Measurements from ENCODE around the gene TLR8. TPM values are rescaled to one million over a fixed set of nuclear protein-coding genes. Genes with fewer than 3 reads are reported as not detected.

The TLR8 gene
- total and polyA plus RNA-seq, 2 experiments from 2014 or later, result not detected

DNA sequence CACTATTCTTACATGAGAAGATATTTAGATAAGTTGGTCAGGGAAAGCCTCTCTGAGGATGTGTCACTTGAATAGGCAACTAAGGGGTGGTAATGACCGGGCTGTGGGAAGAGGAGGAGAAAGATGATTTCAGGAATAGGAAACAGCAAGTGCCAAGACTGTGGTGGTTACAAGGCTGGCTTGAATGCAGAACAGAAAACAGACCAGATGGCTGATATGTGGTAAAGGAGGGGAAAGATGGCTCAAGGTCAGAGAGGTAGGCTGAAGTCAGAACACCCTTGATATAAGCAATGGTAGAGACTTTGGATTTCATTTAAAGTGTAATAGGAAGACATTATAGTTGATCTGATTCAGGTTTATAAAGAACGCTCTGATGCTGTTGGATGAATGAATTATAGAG is 24.5 kb upstream of the TLR8 start:
- Mint-ChIP-seq H3K4me1 (no peaks in the 10 kb centered on the region), H3K4me3 (no peak overlapping the region), H3K27ac (no peak overlapping the region), H3K27me3 (ENCODE audit: insufficient read depth, low read depth, poor library complexity) (no peaks in the 10 kb centered on the region), H3K9me3 (no peaks in the 10 kb centered on the region), H3K36me3 (ENCODE audit: low read depth) (no peaks in the 10 kb centered on the region)
- H3K4me1 ChIP-seq (ENCODE audit: insufficient read depth), result no peaks in the 10 kb centered on the region
- H3K4me3 ChIP-seq, result no peak overlapping the region
- DNase-seq (ENCODE audit: low spot score) (no peak), ATAC-seq (no peak)
- no peak overlapping the region for H2AFZ ChIP-seq
- no peaks in the 10 kb centered on the region for H3K27me3 ChIP-seq (ENCODE audit: insufficient read depth)
- H3K36me3 ChIP-seq (ENCODE audit: insufficient read depth), result no peaks in the 10 kb centered on the region
- TF ChIP-seq, protein P1, sequence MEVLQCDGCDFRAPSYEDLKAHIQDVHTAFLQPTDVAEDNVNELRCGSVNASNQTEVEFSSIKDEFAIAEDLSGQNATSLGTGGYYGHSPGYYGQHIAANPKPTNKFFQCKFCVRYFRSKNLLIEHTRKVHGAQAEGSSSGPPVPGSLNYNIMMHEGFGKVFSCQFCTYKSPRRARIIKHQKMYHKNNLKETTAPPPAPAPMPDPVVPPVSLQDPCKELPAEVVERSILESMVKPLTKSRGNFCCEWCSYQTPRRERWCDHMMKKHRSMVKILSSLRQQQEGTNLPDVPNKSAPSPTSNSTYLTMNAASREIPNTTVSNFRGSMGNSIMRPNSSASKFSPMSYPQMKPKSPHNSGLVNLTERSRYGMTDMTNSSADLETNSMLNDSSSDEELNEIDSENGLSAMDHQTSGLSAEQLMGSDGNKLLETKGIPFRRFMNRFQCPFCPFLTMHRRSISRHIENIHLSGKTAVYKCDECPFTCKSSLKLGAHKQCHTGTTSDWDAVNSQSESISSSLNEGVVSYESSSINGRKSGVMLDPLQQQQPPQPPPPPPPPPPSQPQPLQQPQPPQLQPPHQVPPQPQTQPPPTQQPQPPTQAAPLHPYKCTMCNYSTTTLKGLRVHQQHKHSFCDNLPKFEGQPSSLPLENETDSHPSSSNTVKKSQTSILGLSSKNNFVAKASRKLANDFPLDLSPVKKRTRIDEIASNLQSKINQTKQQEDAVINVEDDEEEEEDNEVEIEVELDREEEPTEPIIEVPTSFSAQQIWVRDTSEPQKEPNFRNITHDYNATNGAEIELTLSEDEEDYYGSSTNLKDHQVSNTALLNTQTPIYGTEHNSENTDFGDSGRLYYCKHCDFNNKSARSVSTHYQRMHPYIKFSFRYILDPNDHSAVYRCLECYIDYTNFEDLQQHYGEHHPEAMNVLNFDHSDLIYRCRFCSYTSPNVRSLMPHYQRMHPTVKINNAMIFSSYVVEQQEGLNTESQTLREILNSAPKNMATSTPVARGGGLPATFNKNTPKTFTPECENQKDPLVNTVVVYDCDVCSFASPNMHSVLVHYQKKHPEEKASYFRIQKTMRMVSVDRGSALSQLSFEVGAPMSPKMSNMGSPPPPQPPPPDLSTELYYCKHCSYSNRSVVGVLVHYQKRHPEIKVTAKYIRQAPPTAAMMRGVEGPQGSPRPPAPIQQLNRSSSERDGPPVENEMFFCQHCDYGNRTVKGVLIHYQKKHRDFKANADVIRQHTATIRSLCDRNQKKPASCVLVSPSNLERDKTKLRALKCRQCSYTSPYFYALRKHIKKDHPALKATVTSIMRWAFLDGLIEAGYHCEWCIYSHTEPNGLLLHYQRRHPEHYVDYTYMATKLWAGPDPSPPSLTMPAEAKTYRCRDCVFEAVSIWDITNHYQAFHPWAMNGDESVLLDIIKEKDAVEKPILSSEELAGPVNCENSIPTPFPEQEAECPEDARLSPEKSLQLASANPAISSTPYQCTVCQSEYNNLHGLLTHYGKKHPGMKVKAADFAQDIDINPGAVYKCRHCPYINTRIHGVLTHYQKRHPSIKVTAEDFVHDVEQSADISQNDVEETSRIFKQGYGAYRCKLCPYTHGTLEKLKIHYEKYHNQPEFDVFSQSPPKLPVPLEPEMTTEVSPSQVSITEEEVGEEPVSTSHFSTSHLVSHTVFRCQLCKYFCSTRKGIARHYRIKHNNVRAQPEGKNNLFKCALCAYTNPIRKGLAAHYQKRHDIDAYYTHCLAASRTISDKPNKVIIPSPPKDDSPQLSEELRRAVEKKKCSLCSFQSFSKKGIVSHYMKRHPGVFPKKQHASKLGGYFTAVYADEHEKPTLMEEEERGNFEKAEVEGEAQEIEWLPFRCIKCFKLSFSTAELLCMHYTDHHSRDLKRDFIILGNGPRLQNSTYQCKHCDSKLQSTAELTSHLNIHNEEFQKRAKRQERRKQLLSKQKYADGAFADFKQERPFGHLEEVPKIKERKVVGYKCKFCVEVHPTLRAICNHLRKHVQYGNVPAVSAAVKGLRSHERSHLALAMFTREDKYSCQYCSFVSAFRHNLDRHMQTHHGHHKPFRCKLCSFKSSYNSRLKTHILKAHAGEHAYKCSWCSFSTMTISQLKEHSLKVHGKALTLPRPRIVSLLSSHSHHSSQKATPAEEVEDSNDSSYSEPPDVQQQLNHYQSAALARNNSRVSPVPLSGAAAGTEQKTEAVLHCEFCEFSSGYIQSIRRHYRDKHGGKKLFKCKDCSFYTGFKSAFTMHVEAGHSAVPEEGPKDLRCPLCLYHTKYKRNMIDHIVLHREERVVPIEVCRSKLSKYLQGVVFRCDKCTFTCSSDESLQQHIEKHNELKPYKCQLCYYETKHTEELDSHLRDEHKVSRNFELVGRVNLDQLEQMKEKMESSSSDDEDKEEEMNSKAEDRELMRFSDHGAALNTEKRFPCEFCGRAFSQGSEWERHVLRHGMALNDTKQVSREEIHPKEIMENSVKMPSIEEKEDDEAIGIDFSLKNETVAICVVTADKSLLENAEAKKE (CRISPR knock-in tag; IDR thresholded peaks at IDR 0.05), result no peak
- TF ChIP-seq EZH2phosphoT487 (IDR thresholded peaks at IDR 0.05; ENCODE audit: unreplicated experiment) (no peak), ZNF114 (CRISPR knock-in tag; IDR thresholded peaks at IDR 0.05) (no peak), EZH2 (IDR thresholded peaks at IDR 0.05; ENCODE audit: low read depth, unreplicated experiment) (no peak), NANOG (IDR thresholded peaks at IDR 0.05; ENCODE audit: borderline replicate concordance) (no peak), STAT1 (IDR thresholded peaks at IDR 0.05; ENCODE audit: unreplicated experiment) (no peak), ZNF331 (CRISPR knock-in tag; IDR thresholded peaks at IDR 0.05; ENCODE audit: low read depth) (no peak), CREB1 (CRISPR knock-in tag; IDR thresholded peaks at IDR 0.05; ENCODE audit: low read depth) (no peak), POLR2AphosphoS5 (IDR thresholded peaks at IDR 0.05; ENCODE audit: low read depth) (no peak), JUNB (IDR thresholded peaks at IDR 0.05; ENCODE audit: unreplicated experiment) (no peak)
- TF ChIP-seq, protein P2, sequence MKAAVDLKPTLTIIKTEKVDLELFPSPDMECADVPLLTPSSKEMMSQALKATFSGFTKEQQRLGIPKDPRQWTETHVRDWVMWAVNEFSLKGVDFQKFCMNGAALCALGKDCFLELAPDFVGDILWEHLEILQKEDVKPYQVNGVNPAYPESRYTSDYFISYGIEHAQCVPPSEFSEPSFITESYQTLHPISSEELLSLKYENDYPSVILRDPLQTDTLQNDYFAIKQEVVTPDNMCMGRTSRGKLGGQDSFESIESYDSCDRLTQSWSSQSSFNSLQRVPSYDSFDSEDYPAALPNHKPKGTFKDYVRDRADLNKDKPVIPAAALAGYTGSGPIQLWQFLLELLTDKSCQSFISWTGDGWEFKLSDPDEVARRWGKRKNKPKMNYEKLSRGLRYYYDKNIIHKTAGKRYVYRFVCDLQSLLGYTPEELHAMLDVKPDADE (IDR thresholded peaks at IDR 0.05), result no peak
- TF ChIP-seq, protein P3, sequence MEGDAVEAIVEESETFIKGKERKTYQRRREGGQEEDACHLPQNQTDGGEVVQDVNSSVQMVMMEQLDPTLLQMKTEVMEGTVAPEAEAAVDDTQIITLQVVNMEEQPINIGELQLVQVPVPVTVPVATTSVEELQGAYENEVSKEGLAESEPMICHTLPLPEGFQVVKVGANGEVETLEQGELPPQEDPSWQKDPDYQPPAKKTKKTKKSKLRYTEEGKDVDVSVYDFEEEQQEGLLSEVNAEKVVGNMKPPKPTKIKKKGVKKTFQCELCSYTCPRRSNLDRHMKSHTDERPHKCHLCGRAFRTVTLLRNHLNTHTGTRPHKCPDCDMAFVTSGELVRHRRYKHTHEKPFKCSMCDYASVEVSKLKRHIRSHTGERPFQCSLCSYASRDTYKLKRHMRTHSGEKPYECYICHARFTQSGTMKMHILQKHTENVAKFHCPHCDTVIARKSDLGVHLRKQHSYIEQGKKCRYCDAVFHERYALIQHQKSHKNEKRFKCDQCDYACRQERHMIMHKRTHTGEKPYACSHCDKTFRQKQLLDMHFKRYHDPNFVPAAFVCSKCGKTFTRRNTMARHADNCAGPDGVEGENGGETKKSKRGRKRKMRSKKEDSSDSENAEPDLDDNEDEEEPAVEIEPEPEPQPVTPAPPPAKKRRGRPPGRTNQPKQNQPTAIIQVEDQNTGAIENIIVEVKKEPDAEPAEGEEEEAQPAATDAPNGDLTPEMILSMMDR (conservative IDR thresholded peaks at IDR 0.05; ENCODE audit: low read depth in 2 of 2), result no peak
- TF ChIP-seq, protein P4, sequence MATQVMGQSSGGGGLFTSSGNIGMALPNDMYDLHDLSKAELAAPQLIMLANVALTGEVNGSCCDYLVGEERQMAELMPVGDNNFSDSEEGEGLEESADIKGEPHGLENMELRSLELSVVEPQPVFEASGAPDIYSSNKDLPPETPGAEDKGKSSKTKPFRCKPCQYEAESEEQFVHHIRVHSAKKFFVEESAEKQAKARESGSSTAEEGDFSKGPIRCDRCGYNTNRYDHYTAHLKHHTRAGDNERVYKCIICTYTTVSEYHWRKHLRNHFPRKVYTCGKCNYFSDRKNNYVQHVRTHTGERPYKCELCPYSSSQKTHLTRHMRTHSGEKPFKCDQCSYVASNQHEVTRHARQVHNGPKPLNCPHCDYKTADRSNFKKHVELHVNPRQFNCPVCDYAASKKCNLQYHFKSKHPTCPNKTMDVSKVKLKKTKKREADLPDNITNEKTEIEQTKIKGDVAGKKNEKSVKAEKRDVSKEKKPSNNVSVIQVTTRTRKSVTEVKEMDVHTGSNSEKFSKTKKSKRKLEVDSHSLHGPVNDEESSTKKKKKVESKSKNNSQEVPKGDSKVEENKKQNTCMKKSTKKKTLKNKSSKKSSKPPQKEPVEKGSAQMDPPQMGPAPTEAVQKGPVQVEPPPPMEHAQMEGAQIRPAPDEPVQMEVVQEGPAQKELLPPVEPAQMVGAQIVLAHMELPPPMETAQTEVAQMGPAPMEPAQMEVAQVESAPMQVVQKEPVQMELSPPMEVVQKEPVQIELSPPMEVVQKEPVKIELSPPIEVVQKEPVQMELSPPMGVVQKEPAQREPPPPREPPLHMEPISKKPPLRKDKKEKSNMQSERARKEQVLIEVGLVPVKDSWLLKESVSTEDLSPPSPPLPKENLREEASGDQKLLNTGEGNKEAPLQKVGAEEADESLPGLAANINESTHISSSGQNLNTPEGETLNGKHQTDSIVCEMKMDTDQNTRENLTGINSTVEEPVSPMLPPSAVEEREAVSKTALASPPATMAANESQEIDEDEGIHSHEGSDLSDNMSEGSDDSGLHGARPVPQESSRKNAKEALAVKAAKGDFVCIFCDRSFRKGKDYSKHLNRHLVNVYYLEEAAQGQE (IDR thresholded peaks at IDR 0.05; ENCODE audit: unreplicated experiment), result no peak
- no peaks in the 10 kb centered on the region for H4K20me1 ChIP-seq (replicated peaks; ENCODE audit: insufficient read depth)
- no peaks in the 10 kb centered on the region for H3F3A ChIP-seq (replicated peaks; ENCODE audit: low read depth)
- no peak overlapping the region for H3K4me2 ChIP-seq
- no peaks in the 10 kb centered on the region for H3K79me2 ChIP-seq (replicated peaks; ENCODE audit: insufficient read depth)
- H3K9me2 ChIP-seq (ENCODE audit: insufficient read depth), result no peaks in the 10 kb centered on the region
- H3K27ac ChIP-seq (ENCODE audit: low read depth), result no peak overlapping the region

Data from GM23338 (cell line).